Middle frontal gyrus (tissue), 1 donor: ENCODE measurements around the gene OR52N4.
"Not testable (repeated sequence)": the region's sequence is repeated elsewhere in the genome, so short reads cannot be mapped to it uniquely, and the experiment has no call there.

ENCODE experiments used
- DNase-seq: peaks from one replicate; pipeline ENCODE4 v3.0.0-alpha.2; 2015; ENCODE audit warnings: low spot score; ENCODE audit errors: extremely low spot score

Gene OR52N4

GRCh38 chr11:5753943-5754342 is at the start of gene OR52N4:
Gene OR52N4, plus strand, starts transcription at chr11:5754243. Its CDS starts 498 bp downstream, at chr11:5754741.
- no peak for DNase-seq

GRCh38 chr11:5705688-5706087 is 48.4 kb upstream of the OR52N4 start:
- DNase-seq = no peak

- no peak for DNase-seq
These were observed 41.5 kb upstream of the OR52N4 start for GRCh38 chr11:5712507-5712906.

GRCh38 chr11:5713695-5714094 is 40.3 kb upstream of the OR52N4 start:
- DNase-seq = no peak

DNA sequence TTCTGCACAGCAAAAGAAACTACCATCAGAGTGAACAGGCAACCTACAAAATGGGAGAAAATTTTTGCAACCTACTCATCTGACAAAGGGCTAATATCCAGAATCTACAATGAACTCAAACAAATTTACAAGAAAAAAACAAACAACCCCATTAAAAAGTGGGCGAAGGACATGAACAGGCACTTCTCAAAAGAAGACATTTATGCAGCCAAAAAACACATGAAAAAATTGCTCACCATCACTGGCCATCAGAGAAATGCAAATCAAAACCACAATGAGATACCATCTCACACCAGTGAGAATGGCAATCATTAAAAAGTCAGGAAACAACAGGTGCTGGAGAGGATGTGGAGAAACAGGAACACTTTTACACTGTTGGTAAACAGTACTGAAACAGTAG is 37.5 kb upstream of the OR52N4 start:
- not testable (repeated sequence) for DNase-seq

DNA sequence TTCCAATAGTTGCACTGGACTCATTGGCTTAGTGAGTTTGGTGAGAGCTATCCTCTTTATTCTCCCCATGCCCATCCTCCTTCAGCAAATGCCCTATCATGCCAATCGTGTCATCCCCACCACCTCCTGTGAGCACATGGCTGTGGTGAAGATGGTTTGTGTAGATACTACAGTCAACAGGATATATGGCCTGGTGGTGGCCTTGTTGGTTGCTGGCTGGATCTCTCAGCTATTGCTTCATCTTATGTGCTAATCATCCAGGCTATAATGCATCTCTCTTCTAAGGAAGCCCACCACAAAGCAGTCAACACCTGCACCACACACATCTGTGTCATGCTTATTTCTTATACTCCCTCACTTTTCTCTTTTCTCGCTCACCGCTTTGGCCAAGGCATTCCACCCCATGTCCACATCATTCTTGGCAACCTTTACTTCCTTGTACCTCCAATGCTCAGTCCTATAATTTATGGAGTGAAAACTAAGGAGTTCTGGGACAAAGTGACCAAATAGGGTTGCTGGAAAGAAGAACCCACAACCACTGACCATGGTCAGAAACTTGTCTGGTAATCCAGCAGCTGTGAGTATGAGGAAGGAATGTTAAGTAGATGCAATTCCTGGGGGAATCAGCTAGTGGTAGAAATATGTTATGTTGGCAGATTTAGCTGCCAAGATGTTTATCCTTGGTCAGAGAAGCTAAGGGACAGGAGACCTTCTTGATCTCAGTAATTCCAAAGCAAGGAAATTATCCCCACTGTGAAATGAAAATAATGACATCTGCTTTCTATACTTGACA is 34.1 kb upstream of the OR52N4 start:
- no peak for DNase-seq

DNA sequence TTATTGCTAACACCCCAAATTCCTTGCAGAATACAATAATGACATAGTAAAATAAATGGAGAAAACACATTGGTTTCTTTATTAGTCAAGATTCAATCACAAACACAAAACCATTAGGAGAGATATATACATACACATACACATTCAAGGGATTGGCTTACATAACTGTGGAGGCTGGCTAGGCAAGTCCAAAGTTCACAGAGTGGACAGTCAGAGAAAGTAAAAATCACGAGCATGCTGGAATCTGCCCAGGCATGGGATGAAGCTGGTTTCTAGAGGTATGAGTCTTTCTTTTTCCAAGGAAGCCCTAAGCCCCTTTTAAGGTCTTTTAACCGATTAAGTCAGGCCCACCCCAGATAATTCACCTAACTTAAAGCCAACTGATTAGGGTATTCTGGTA is 31.4 kb upstream of the OR52N4 start:
- no peak for DNase-seq

GRCh38 chr11:5726351-5726750 is 27.7 kb upstream of the OR52N4 start:
- no peak for DNase-seq

- no peak for DNase-seq
These were observed 26.4 kb upstream of the OR52N4 start for GRCh38 chr11:5727691-5728090.

- DNase-seq = no peak
These were observed 17.6 kb upstream of the OR52N4 start, which contains the start of gene OR56B1 for GRCh38 chr11:5736396-5736795. Gene OR56B1, plus strand, starts transcription at chr11:5736448. Its CDS starts 69 bp downstream, at chr11:5736517.

GRCh38 chr11:5737091-5737490 is 17.0 kb upstream of the OR52N4 start:
- no peak for DNase-seq

DNA sequence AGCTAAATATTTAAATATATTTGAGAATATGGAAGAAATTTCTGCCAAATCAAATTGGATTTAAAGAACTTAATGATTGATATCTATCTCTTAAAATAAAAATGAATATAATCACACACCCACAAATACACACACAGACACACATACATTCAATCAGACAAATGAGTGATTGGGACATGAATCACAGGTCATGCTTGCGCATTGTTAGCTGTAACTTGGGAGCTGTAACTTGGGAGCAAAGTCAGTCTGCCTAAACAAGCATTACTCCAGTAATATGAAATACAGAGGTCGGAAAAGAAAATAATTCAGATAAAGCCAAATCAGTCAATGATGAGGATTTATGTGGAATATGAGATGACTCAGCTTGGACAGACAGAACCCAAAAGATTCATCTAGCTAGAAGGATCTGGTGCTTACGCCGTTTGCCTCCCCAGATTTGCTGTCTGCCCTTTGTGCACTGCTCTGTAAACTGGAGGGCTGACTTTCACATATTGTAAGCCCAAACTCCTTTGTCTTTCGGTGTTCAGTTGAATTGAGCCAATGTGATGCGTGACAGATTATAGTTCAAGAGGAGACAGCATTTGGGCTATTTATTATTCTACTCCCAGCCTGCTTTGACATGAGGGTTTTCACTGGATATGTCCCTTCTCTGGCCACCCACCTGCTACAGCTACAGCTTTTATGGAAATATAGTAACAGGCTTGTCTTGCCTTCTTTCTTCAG is 16.2 kb upstream of the OR52N4 start:
- DNase-seq = no peak

GRCh38 chr11:5738431-5738830 is 15.6 kb upstream of the OR52N4 start:
- no peak for DNase-seq

- no peak for DNase-seq
These were observed 7.4 kb upstream of the OR52N4 start for GRCh38 chr11:5746614-5747013.

- no peak for DNase-seq
These were observed 4.2 kb upstream of the OR52N4 start for GRCh38 chr11:5749836-5750235.

DNA sequence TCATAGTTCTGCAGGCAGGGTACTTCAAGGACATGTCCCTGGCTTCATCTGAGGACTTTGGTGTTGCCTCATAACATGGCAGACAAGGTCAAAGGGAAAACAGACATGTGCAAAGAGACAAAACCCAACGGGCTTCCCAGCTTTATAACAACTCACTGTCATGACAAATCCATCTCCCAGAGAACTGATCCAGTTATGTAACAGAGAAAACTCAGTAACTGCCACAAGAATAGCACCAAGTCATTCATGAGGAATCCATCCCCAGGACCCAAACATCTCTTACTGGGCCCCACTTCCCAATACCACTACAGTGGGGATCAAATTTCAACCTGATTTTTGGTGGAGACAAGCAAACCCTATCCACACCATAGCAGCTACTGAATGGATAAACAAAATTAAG is 13.0 kb downstream of the OR52N4 start:
- DNase-seq = no peak

GRCh38 chr11:5783255-5783654 is 29.2 kb downstream of the OR52N4 start, which contains the start of gene OR52N5:
Gene OR52N5, minus strand, starts transcription at chr11:5783355. Its CDS starts 4,721 bp downstream, at chr11:5778634.
- no peak for DNase-seq

- no peak for DNase-seq
These were observed 37.1 kb downstream of the OR52N4 start, which contains the start of gene OR52N1 for GRCh38 chr11:5791165-5791564. Gene OR52N1, minus strand, starts transcription at chr11:5791265. Its CDS starts 2,449 bp downstream, at chr11:5788816.

GRCh38 chr11:5796541-5796940 is 42.5 kb downstream of the OR52N4 start:
- no peak for DNase-seq

GRCh38 chr11:5803982-5804381 is 49.9 kb downstream of the OR52N4 start:
- DNase-seq = no peak
